Natural killer cell treated with Interleukin-12 subunit alpha and Interleukin-12 subunit beta and Interleukin-15 and Interleukin-18, amount 100 ng/mL, for 72 hours (primary cell): ENCODE measurements around the gene GNG7. TPM values are rescaled to one million over a fixed set of nuclear protein-coding genes. Genes with fewer than 3 reads are reported as not detected.
A peak's percentile ranks its signal among the peaks of the same experiment; 100 is the strongest.

Experiments used
- ATAC-seq, 2 donors: fragments of 150-1000 bp; cut with Tn5 transposase in 1 of 2; sonication (Bioruptor Pico), chemical (Tn5 transposase) in 1 of 2; 2 replicates each; pipeline ENCODE4 v1.10.0; 2021
- DNase-seq: peaks from one replicate; pipeline ENCODE4 v3.0.0; 2022; ENCODE audit warnings: low spot score
- H3K27ac Mint-ChIP-seq, 2 donors: 1 replicate in 1 of 2; 2 replicates in 1 of 2; pipeline ENCODE4 v1.8.0; 2022; ENCODE audit warnings: mixed read lengths in 2 of 2, mild to moderate bottlenecking in 1 of 2, moderate library complexity in 1 of 2
- H3K27me3 Mint-ChIP-seq, 2 donors: 1 replicate in 1 of 2; 2 replicates in 1 of 2; pipeline ENCODE4 v1.8.0; 2022; ENCODE audit warnings: mixed read lengths in 2 of 2
- H3K36me3 Mint-ChIP-seq: one replicate; pipeline ENCODE4 v1.8.0; 2022; ENCODE audit warnings: mixed read lengths
- H3K4me1 Mint-ChIP-seq, 2 donors: 1 replicate in 1 of 2; 2 replicates in 1 of 2; pipeline ENCODE4 v1.8.0; 2022; ENCODE audit warnings: low read depth in 2 of 2, mixed read lengths in 2 of 2, mild to moderate bottlenecking in 1 of 2
- H3K4me3 Mint-ChIP-seq: one replicate; pipeline ENCODE4 v1.8.0; 2022; ENCODE audit warnings: mixed read lengths
- H3K9me3 Mint-ChIP-seq: 2 replicates; pipeline ENCODE4 v1.8.0; 2022; ENCODE audit warnings: mixed read lengths
- total RNA-seq, 2 donors: library from RNA; stranded (reverse); gene quantifications; one replicate each; pipeline ENCODE4 v1.2.3, GENCODE V29; 2022

The GNG7 gene
- total RNA-seq: under 1 TPM; 0.26 to 0.59 TPM

- Mint-ChIP-seq H3K4me1 (peaks cover 0 to 5% of the 10 kb centered on the region in 2 donors), H3K4me3 (peak within 1 kb of the TSS; percentile 70), H3K27ac (peak within 1 kb of the TSS in 1 of 2 donors; percentile 51), H3K27me3 (no peaks in the 10 kb centered on the region), H3K9me3 (no peaks in the 10 kb centered on the region), H3K36me3 (no peaks in the 10 kb centered on the region)
- ATAC-seq (peak; percentile 100), DNase-seq (peak; percentile 94)
These were observed at the start of gene GNG7 for GRCh38 chr19:2702170-2703076. GNG7 (minus strand) TSS chr19:2702694; CDS start chr19:2520688, 182,006 bp downstream.

DNA sequence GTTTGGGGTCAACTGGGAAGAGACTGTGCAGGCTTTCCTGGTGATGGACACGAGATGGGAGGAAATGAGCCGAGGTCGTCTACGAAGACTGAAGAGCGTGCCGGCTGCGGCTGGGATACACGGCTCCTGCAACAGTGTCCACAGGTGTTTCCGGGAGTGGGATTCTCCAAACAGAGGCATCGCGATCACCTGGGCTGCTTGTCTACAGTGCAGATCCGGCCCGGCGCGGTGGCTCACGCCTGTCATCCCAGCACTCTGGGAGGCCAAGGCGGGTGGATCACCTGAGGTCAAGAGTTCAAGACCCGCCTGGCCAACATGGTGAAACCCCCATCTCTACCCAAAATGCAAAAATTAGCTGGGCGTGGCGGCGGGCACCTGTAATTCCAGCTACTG, 48.9 kb upstream of the GNG7 start:
- ATAC-seq (no peak), DNase-seq (peak; percentile 49)
- Mint-ChIP-seq H3K4me3 (no peak overlapping the region), H3K4me1 (no peaks in the 10 kb centered on the region), H3K27ac (no peak overlapping the region), H3K27me3 (no peaks in the 10 kb centered on the region), H3K36me3 (peaks cover 4% of the 10 kb centered on the region), H3K9me3 (no peaks in the 10 kb centered on the region)

GRCh38 chr19:2750808-2751437, 48.4 kb upstream of the GNG7 start:
- H3K27me3 Mint-ChIP-seq: no peaks in the 10 kb centered on the region
- peaks cover 3% of the 10 kb centered on the region for H3K36me3 Mint-ChIP-seq
- no peaks in the 10 kb centered on the region for H3K9me3 Mint-ChIP-seq
- ATAC-seq (no peak), DNase-seq (peak; percentile 2)
- H3K27ac Mint-ChIP-seq: no peak overlapping the region
- no peaks in the 10 kb centered on the region for H3K4me1 Mint-ChIP-seq
- no peak overlapping the region for H3K4me3 Mint-ChIP-seq

DNA sequence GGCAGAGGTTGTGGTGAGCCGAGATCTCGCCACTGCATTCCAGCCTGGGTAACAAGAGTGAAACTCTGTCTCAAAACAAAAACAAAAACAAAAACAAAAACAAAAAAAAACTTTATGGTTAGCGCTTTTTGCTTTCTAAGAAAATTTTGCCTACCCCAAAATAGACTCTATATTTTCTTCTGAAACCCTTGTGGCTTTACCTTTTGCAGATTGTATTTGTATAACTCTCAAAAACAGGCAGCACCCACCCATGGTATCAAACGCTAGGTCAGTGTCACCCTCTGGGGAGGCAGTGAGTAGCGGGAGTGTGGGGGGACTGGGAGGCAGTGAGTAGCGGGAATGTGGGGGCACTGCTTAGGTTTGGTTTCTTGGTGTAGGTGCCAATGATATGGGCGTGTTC, 44.9 kb upstream of the GNG7 start:
- no peaks in the 10 kb centered on the region for H3K9me3 Mint-ChIP-seq
- ATAC-seq: no peak
- peaks cover 12 to 16% of the 10 kb centered on the region in 2 donors for H3K27me3 Mint-ChIP-seq

GRCh38 chr19:2744113-2744512, 41.6 kb upstream of the GNG7 start:
- Mint-ChIP-seq H3K27ac (no peak overlapping the region), H3K9me3 (no peaks in the 10 kb centered on the region), H3K27me3 (peaks cover 12 to 18% of the 10 kb centered on the region in 2 donors), H3K36me3 (no peaks in the 10 kb centered on the region), H3K4me3 (no peak overlapping the region), H3K4me1 (peaks cover 2 to 4% of the 10 kb centered on the region in 2 donors)
- DNase-seq: no peak
- ATAC-seq: no peak

More for the DNA sequence above, 44.9 kb upstream of the GNG7 start:
- Mint-ChIP-seq H3K4me3 (no peak overlapping the region), H3K36me3 (no peaks in the 10 kb centered on the region), H3K4me1 (no peaks in the 10 kb centered on the region), H3K27ac (no peak overlapping the region)
- peak; percentile 2 for DNase-seq

GRCh38 chr19:2743099-2743498, 40.6 kb upstream of the GNG7 start:
- ATAC-seq (no peak), DNase-seq (no peak)
- no peaks in the 10 kb centered on the region for H3K36me3 Mint-ChIP-seq
- no peak overlapping the region for H3K4me3 Mint-ChIP-seq
- H3K4me1 Mint-ChIP-seq: peaks cover 9 to 11% of the 10 kb centered on the region in 2 donors
- no peaks in the 10 kb centered on the region for H3K9me3 Mint-ChIP-seq
- no peak overlapping the region for H3K27ac Mint-ChIP-seq
- H3K27me3 Mint-ChIP-seq: peaks cover 12 to 18% of the 10 kb centered on the region in 2 donors

DNA sequence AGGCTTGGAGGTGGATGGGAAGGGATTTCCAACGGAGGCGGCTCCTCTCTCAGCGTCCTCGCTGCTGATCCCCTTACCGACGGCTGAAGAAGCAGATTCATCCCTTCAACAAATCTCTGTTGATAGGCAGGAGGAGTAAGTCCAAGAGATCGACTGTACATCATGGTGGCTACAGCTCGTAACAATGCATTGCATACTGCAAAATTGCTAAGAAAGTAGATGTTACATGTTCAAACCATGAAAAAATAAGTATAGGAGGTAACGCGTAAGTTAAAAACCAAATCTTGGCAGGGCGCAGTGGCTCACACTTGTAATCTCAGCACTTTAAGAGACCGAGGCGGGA, 37.8 kb upstream of the GNG7 start:
- Mint-ChIP-seq H3K27me3 (peaks cover 12 to 15% of the 10 kb centered on the region in 2 donors), H3K4me3 (peak overlapping the region; percentile 92), H3K27ac (peak overlapping the region in 1 of 2 donors; percentile 51), H3K9me3 (no peaks in the 10 kb centered on the region), H3K36me3 (no peaks in the 10 kb centered on the region), H3K4me1 (peaks cover 12 to 16% of the 10 kb centered on the region in 2 donors)
- DNase-seq: peak; percentile 12
- no peak for ATAC-seq

DNA sequence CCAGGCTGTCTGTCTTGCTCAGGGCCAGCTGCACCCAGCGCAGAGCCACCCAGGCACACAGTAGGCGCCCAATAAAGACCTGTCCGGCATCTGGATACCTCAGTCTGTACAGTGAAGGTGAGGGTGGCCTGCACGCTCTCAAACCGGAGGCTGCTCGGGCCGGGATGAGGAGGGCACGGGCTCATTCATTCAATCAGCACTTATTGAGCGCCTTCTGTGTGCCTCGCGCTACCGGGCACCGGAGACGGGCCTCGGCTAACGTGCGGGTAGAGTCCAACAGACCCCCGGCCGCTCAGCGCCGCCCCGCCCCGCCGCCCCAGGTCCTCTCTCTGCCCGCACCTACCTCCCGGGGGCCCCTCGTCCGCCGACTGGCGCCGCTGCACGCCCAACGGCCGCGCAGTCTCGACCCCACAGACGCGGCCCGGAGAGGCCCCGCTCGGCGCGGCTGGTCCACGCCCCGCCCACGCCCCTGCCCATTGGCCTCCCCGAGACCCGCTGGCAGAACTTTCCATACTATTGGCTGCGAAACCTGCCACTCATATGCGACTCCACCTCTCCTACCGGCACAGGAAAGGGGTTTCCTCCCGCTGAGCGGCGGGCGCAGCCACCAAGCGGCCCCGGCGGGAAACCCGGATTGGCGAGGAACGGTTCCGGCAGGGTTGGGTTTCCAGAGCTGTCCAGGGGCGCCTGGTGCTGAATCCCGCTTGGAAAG, 37.3 kb upstream of the GNG7 start, which contains the start of gene SLC39A3:
SLC39A3 (minus strand) TSS at position 416 of the 712 bp plus-strand sequence. CDS start 2,760 bp downstream, outside the sequence.
- DNase-seq (peak; percentile 99), ATAC-seq (peak; percentile 99 to 100)
- peaks cover 12 to 17% of the 10 kb centered on the region in 2 donors for H3K4me1 Mint-ChIP-seq
- H3K36me3 Mint-ChIP-seq: no peaks in the 10 kb centered on the region
- no peaks in the 10 kb centered on the region for H3K9me3 Mint-ChIP-seq
- H3K4me3 Mint-ChIP-seq: peak within 1 kb of the TSS; percentile 92
- H3K27ac Mint-ChIP-seq: peak within 1 kb of the TSS; percentile 51 to 60
- peaks cover 12% of the 10 kb centered on the region in 2 donors for H3K27me3 Mint-ChIP-seq

- no peak overlapping the region for H3K4me3 Mint-ChIP-seq
- ATAC-seq (no peak), DNase-seq (peak; percentile 6)
- no peaks in the 10 kb centered on the region for H3K36me3 Mint-ChIP-seq
- H3K27me3 Mint-ChIP-seq: no peaks in the 10 kb centered on the region
- no peak overlapping the region for H3K27ac Mint-ChIP-seq
- peaks cover 12 to 21% of the 10 kb centered on the region in 2 donors for H3K4me1 Mint-ChIP-seq
- no peaks in the 10 kb centered on the region for H3K9me3 Mint-ChIP-seq
These were observed 34.2 kb upstream of the GNG7 start for GRCh38 chr19:2736550-2737190.

DNA sequence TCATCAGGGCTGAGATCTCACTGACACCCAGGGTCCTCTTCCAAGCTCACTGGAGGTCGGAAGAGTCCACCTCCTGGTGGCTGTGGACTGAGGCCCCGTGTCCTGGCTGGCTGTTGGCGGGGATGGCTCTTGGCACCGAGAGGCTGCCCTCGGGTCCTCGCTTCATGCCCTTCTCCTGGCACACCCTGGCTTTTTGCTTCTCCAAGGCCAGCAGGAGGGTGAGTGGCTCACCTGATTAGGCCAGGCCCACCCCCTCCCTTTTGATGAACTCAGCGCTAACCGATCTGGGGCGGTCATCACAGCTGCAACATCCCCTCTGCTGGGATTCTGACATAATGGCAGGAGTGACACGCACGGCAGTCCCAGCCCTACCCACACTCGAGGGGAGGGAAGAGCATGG, 32.9 kb upstream of the GNG7 start:
- Mint-ChIP-seq H3K36me3 (no peaks in the 10 kb centered on the region), H3K27ac (no peak overlapping the region), H3K27me3 (no peaks in the 10 kb centered on the region), H3K4me1 (peaks cover 12 to 21% of the 10 kb centered on the region in 2 donors), H3K9me3 (no peaks in the 10 kb centered on the region), H3K4me3 (no peak overlapping the region)
- DNase-seq (peak; percentile 12), ATAC-seq (no peak)

GRCh38 chr19:2734589-2735288, 32.2 kb upstream of the GNG7 start:
- H3K4me3 Mint-ChIP-seq: no peak overlapping the region
- no peaks in the 10 kb centered on the region for H3K9me3 Mint-ChIP-seq
- peaks cover 12 to 21% of the 10 kb centered on the region in 2 donors for H3K4me1 Mint-ChIP-seq
- ATAC-seq (no peak), DNase-seq (peak; percentile 44)
- H3K36me3 Mint-ChIP-seq: no peaks in the 10 kb centered on the region
- H3K27me3 Mint-ChIP-seq: no peaks in the 10 kb centered on the region
- no peak overlapping the region for H3K27ac Mint-ChIP-seq

DNA sequence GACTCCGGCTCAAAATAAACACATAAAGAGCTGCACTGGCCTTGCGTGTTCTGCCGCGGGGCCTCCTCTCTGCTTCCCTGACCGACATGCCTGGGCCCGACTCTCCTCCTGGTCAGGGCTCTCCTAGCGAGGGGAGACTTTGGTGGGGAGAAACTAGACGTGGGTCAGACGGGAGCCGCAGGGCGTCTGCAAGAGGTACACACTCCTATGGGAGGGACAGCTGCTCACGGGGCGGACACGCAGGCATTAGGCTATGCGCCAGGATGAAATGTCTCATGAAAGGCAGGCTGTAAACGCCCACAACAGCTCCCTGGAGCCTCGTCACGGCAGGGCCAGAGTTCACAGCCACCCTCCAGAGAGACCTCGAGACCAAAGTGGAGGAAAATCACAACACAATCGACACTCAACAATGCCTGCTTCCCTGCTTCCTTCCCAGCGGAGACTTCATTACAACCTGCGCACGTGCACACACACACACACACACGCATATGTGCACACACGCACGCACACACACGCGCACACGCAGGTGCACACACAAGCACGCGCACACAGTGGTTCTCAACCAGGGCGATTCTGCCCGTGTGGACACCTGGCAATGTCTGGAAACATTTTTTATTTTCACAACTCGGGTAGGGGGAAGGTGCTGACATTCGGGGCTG, 31.6 kb upstream of the GNG7 start:
- peaks cover 7 to 18% of the 10 kb centered on the region in 2 donors for H3K4me1 Mint-ChIP-seq
- H3K27me3 Mint-ChIP-seq: no peaks in the 10 kb centered on the region
- H3K9me3 Mint-ChIP-seq: no peaks in the 10 kb centered on the region
- no peak overlapping the region for H3K4me3 Mint-ChIP-seq
- H3K27ac Mint-ChIP-seq: no peak overlapping the region
- ATAC-seq (no peak), DNase-seq (peak; percentile 44)
- no peaks in the 10 kb centered on the region for H3K36me3 Mint-ChIP-seq
